Endothelial cell (in vitro differentiated cells): ENCODE measurements around the gene GLTPD2. TPM values are rescaled to one million over a fixed set of nuclear protein-coding genes. Genes with fewer than 3 reads are reported as not detected.

Experiments
- DNase-seq: peaks from one replicate; pipeline ENCODE4 v3.0.0; 2021; ENCODE audit warnings: low spot score
- H3K27ac Mint-ChIP-seq: one replicate; pipeline ENCODE4 v1.8.0; 2021; ENCODE audit warnings: mixed read lengths, inconsistent platforms; ENCODE audit not compliant: unreplicated experiment
- H3K27me3 Mint-ChIP-seq: one replicate; pipeline ENCODE4 v1.8.0; 2021; ENCODE audit warnings: mild to moderate bottlenecking, moderate library complexity, mixed read lengths, inconsistent platforms; ENCODE audit not compliant: unreplicated experiment
- H3K36me3 Mint-ChIP-seq: one replicate; pipeline ENCODE4 v1.8.0; 2021; ENCODE audit warnings: mild to moderate bottlenecking, low read depth, mixed read lengths, inconsistent platforms; ENCODE audit not compliant: unreplicated experiment
- H3K4me1 Mint-ChIP-seq: one replicate; pipeline ENCODE4 v1.8.0; 2021; ENCODE audit warnings: mild to moderate bottlenecking, mixed read lengths, inconsistent platforms; ENCODE audit not compliant: unreplicated experiment
- H3K4me3 Mint-ChIP-seq: one replicate; pipeline ENCODE4 v1.8.0; 2021; ENCODE audit warnings: mild to moderate bottlenecking, mixed read lengths, inconsistent platforms; ENCODE audit not compliant: unreplicated experiment
- H3K9me3 Mint-ChIP-seq: one replicate; pipeline ENCODE4 v1.8.0; 2021; ENCODE audit warnings: mixed read lengths, inconsistent platforms; ENCODE audit not compliant: unreplicated experiment
- CTCF ChIP-seq: fragments of 200-600 bp; sonication (generic); IDR thresholded peaks from one replicate; pipeline ENCODE4 v1.5.0; 2021; ENCODE audit warnings: antibody characterized with exemption; ENCODE audit not compliant: unreplicated experiment
- total RNA-seq: library from RNA; stranded (reverse); fragmentation: NEBNext Ultra II Directional; extraction: Animal tissue kit (Norgen Biotek cat#: 25700); gene quantifications from one replicate; pipeline ENCODE4 v1.2.1, GENCODE V29; 2021; ENCODE audit not compliant: unreplicated experiment

Gene GLTPD2
- total RNA-seq, 1 donor from 2014 or later = not detected

DNA sequence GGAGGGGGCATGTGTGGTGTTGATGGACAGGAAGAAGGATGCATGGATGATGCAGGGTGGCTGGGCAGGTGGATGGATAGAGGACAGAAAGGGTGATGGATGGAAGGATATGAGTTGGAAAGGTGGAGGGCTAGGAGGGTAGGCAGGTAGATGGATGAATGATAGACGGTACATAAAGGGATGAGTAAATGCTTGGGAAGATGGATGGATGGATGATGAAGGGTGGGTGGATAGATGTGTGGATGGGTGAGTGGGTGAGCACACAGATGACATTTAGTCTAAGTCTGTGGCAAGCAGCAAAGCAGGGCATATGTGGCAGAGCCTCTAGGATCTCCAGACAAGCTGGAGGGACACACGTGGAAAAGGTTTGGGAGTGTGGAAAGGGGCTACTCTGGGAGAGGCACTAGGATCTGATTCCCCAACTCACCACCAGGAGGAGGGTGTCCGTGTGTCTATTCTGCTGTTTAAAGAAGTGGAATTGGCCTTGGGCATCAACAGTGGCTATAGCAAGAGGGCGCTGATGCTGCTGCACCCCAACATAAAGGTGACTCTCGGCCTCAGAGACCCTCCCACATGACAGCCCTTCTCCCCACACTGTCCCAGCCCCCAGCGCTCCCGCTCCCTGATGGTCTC is 26.4 kb downstream of the GLTPD2 start:
- DNase-seq = no peak
- H3K27ac Mint-ChIP-seq = peak overlapping the region; percentile 33
- no peaks in the 10 kb centered on the region for H3K9me3 Mint-ChIP-seq

GRCh38 chr17:4816826-4817225 is 28.1 kb downstream of the GLTPD2 start:
- Mint-ChIP-seq H3K27me3 (peaks cover 4% of the 10 kb centered on the region), H3K4me1 (no peaks in the 10 kb centered on the region), H3K4me3 (no peak overlapping the region), H3K27ac (no peak overlapping the region), H3K9me3 (no peaks in the 10 kb centered on the region), H3K36me3 (peaks cover 27% of the 10 kb centered on the region)
- DNase-seq = no peak
- TF ChIP-seq CTCF = no peak

More for the DNA sequence above, 26.4 kb downstream of the GLTPD2 start:
- TF ChIP-seq CTCF = no peak
- Mint-ChIP-seq H3K36me3 (peaks cover 30% of the 10 kb centered on the region), H3K4me3 (no peak overlapping the region), H3K4me1 (peaks cover 2% of the 10 kb centered on the region), H3K27me3 (peaks cover 4% of the 10 kb centered on the region)

DNA sequence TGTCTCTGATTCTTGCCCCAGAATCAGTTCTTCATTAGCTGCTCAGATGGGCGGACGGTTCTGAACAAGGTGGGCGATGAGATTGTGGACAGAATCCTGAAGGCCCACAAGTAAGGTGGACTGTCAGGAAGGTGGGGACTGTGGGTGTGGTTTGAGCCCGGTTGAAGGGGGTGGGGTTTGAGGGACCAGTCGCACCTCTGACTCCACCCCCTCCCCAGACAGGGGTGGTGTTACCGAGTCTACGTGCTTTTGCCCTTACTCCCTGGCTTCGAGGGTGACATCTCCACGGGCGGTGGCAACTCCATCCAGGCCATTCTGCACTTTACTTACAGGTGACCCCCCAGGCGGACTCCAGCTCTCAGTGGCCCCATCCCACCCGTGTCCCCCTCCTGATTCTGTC is 29.5 kb downstream of the GLTPD2 start:
- Mint-ChIP-seq H3K36me3 (peaks cover 27% of the 10 kb centered on the region), H3K27ac (no peak overlapping the region), H3K4me1 (no peaks in the 10 kb centered on the region), H3K9me3 (no peaks in the 10 kb centered on the region), H3K27me3 (peaks cover 4% of the 10 kb centered on the region), H3K4me3 (no peak overlapping the region)
- no peak for DNase-seq
- no peak for TF ChIP-seq CTCF

DNA sequence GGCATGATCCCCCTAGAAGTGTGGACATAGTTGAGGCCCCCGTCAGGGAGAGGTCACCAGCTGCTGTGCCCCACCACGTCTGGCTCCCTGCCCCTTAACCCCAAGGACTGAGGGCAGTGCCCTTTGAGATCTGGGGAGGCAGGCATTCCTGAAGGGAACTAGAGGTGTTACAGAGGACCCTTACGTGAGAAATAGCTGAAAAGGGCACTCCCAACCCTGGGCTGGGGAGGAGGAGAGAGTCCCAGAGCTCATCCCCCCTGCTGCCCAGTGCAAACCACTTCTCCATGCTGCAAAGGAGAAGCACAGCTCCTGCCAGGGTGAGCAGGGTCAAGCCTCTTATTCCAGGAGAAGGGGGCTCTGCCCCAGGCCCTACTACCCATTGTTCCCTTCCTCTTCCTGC is 34.1 kb downstream of the GLTPD2 start:
- H3K4me3 Mint-ChIP-seq = no peak overlapping the region
- no peak for TF ChIP-seq CTCF
- H3K36me3 Mint-ChIP-seq = peaks cover 14% of the 10 kb centered on the region
- H3K4me1 Mint-ChIP-seq = no peaks in the 10 kb centered on the region
- peaks cover 4% of the 10 kb centered on the region for H3K27me3 Mint-ChIP-seq
- H3K27ac Mint-ChIP-seq = no peak overlapping the region
- no peaks in the 10 kb centered on the region for H3K9me3 Mint-ChIP-seq
- DNase-seq = no peak

DNA sequence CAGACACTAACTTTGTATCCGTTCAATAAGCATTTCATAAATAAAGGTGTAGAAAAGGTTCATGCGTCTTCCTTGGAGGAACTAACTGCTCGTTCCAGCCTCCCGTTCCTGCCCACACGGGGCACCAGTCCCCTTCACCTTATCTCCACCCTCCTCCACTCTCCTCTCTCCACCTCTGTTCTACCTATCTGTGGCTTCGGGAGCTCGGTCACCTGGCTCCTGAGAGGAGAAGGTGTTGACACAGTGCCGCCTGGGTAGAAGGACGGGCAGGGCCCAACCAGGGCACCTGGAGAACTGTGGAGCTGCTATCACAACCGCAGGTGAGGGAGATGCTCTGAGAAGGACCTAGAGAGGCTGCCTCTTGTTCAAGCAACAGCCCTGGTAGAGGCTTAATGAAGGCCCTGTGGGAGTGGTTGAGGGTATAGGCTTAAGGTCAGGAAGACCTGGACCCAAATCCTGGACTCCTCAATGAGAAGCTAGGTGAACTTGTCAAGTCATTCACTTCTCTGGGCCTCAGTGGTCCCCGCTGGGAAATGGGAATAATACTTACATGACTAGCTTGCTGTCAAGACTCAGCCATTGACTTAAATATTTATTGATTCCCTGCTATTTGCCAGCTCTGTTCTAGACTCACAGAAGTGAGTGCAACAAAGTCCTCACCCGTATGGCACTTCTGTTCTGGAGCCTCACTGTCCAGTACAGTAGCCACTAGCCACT is 34.8 kb downstream of the GLTPD2 start:
- Mint-ChIP-seq H3K9me3 (no peaks in the 10 kb centered on the region), H3K36me3 (peaks cover 9% of the 10 kb centered on the region), H3K27me3 (peaks cover 1% of the 10 kb centered on the region), H3K4me3 (no peak overlapping the region), H3K4me1 (no peaks in the 10 kb centered on the region), H3K27ac (no peak overlapping the region)
- DNase-seq = no peak
- no peak for TF ChIP-seq CTCF
